ENCODE data around the gene SH3RF3.

DNA sequence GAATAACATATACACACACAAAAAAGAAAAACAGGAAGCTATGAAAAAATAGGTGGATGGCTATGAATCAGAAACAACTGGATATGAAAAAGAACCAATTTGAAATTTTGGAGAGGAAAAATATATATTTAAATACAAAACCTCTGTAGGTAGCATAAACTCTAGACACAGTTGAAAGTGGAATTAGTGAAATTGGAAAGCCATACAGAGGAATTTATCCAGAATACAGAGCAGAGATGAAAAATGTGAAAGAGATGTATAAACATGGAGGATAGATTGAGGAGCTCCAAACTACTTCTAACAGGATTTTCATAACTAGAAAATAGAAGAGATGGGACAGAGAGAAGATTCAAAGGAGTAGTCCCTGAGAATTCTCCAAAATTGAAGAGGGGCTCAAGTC, 315.9 kb downstream of the SH3RF3 start:
- TF ChIP-seq CTCF (IDR thresholded peaks at IDR 0.05): no peak
- TF ChIP-seq, protein P1, sequence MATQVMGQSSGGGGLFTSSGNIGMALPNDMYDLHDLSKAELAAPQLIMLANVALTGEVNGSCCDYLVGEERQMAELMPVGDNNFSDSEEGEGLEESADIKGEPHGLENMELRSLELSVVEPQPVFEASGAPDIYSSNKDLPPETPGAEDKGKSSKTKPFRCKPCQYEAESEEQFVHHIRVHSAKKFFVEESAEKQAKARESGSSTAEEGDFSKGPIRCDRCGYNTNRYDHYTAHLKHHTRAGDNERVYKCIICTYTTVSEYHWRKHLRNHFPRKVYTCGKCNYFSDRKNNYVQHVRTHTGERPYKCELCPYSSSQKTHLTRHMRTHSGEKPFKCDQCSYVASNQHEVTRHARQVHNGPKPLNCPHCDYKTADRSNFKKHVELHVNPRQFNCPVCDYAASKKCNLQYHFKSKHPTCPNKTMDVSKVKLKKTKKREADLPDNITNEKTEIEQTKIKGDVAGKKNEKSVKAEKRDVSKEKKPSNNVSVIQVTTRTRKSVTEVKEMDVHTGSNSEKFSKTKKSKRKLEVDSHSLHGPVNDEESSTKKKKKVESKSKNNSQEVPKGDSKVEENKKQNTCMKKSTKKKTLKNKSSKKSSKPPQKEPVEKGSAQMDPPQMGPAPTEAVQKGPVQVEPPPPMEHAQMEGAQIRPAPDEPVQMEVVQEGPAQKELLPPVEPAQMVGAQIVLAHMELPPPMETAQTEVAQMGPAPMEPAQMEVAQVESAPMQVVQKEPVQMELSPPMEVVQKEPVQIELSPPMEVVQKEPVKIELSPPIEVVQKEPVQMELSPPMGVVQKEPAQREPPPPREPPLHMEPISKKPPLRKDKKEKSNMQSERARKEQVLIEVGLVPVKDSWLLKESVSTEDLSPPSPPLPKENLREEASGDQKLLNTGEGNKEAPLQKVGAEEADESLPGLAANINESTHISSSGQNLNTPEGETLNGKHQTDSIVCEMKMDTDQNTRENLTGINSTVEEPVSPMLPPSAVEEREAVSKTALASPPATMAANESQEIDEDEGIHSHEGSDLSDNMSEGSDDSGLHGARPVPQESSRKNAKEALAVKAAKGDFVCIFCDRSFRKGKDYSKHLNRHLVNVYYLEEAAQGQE (IDR thresholded peaks at IDR 0.05; ENCODE audit: low read depth, low read length): no peak
- no peak for TF ChIP-seq NRF1 (IDR thresholded peaks at IDR 0.05; ENCODE audit: low read depth, low read length)
- TF ChIP-seq FOXM1 (IDR thresholded peaks at IDR 0.05; ENCODE audit: low read depth): no peak
- TF ChIP-seq EP300 (IDR thresholded peaks at IDR 0.05; ENCODE audit: borderline replicate concordance in 1 of 2, low read depth in 1 of 2, low read length in 1 of 2): no peak

Measured in SK-N-SH (cell line).